GM12873 (cell line): ENCODE measurements around the gene LRRC56.

Experiments
- TF ChIP-seq, protein P1 (sequence below): IDR thresholded peaks from 2 replicates; pipeline ENCODE4 v1.5.1; 2012; ENCODE audit warnings: low read depth, mild to moderate bottlenecking, moderate library complexity, low read length, control low read depth; ENCODE audit not compliant: insufficient read depth; ENCODE audit errors: missing control alignments

LRRC56 gene

DNA sequence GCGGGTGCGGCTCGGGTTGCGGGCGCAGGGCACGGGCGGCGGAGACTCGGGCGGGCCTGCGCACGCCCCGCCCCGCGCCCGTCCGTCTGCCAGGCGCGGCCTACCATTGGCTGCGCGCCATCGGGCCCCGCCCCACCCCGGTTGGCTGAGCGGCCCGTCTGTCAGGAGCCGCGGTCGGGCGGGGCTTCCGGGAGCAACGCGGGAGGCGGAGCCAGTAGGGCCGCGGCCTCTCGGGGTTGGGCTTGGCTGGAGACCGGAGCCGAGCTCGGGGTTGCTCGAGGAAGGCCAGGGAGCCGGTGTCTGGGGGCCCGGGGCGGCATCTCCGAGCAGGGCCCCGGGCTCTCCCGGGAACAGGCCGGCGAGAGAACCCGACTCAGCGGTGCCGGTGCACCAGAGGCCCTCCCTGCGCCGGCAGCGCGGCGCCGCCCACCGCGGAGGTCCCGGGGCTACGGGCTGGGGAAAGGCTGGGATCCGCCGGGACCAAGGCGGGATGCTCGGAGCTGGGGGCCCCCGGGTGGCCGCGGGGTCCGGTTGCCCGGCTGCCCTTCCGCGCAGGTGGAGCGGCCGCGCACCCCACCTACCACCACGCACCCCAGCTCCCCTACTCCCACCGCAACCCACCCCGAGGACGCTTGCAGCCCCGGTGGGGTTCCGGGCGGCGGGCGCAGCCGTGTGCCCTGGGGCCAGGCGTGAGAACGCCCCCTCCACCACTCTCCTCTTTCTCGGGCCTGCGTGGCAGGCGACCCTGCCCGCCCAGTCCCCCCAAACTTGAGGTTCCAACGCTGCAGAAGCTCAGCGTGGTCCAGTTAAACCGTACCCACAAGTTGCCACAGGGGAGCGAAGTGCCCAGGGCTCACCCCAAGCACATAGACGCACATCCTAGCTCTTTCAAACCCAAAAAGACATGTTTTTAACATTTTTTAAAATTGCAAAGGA lies 1.5 kb upstream of the LRRC56 start, which contains the start of gene HRAS:
HRAS (minus strand) TSS at position 58 of the 936 bp plus-strand sequence.
- TF ChIP-seq, protein P1, sequence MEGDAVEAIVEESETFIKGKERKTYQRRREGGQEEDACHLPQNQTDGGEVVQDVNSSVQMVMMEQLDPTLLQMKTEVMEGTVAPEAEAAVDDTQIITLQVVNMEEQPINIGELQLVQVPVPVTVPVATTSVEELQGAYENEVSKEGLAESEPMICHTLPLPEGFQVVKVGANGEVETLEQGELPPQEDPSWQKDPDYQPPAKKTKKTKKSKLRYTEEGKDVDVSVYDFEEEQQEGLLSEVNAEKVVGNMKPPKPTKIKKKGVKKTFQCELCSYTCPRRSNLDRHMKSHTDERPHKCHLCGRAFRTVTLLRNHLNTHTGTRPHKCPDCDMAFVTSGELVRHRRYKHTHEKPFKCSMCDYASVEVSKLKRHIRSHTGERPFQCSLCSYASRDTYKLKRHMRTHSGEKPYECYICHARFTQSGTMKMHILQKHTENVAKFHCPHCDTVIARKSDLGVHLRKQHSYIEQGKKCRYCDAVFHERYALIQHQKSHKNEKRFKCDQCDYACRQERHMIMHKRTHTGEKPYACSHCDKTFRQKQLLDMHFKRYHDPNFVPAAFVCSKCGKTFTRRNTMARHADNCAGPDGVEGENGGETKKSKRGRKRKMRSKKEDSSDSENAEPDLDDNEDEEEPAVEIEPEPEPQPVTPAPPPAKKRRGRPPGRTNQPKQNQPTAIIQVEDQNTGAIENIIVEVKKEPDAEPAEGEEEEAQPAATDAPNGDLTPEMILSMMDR, result no peak

DNA sequence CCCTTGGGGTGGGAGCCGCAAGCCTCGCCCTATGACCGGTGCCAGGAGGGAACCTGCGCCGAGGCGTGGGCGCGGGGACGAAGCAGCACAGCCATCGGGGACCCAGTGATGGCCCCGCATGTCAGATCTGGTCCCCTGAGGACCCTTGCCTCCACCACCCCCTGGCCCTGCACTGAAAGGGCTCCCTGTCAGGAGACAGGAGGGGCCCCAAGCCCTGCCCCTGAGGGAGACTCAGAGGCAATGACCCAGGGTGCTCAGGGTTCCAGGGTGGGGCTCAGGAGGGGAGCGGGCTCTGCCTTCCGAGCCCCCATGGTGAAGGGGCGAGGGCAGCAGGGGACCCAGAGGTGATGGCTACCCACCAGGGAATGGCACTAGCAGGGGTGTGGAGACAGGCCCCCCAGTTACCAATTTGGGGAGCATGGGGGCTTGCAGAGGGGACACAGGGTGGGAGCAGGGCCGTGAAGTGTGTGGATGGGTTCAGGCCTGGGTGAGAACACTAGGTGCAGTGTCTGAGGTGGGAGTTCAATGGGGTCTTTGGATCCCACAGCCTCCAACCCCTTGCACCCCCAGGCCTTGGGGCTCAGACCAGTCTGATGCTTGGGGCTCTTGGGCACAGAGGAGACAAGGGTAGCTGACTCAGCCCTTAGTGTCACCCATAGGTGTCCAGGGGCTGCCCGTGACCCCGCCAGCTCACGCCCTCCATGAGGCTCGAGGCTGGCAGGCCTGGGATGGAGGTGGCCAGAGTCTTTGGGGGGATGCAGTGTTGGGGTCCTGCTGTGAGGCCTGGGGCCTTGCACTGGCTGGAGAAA lies 499 bp downstream of the LRRC56 start:
- TF ChIP-seq, protein P1, result no peak

DNA sequence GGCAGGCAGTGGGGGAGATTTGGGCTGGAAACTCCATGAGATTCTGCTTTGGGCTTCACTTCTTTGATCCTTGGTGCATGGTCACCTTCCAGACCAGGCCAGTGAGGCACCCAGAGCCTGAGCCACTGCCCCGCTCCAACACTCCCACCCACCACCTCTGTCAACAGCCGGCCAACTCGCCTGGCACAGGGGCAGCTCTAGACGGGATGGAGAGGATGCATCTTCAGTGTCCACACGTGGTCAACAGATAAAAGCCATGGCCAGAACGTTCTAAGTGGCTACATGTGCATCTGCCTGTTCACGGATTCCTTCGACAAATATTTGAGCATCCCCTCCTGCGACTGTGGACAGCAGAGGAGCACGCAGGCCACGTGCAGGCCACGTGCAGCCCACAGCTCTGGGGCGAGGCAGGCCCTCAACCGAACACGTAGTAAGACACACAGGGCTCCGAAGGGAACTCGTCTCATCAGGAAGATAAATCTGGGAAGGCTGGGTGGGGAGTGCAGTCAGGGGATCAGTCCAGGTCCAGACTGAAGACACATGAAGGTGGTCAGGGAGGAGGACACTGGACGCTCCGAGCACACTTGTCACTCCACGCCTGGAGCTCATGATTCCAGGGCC lies 1.2 kb downstream of the LRRC56 start:
- TF ChIP-seq, protein P1, result no peak

DNA sequence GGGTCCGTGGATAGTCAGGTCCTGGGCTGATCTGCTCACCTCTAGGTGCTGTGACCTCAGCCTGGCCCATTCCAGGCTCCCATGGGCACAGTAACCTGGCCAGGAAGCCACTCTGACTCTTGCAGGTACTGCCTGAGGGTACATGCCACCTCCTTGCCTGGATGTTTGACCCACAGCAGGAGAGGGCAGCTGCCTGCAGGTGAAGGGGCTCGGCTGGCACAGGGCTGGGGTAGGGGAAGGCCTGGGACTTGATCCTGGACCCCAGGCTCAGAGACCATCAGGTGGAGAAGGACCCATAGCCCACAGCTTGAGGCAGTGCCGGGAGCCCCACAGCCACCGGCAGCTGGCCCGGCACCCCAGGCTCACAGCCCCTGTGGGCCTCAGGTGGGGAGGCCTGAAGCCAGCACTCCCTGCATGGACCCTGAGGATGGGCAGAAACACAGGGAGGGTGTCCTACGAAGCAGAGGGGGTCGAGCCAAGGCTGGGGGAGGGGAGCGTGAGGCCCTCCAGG lies 2.7 kb downstream of the LRRC56 start:
- TF ChIP-seq, protein P1, result no peak

GRCh38 chr11:540583-541432 lies 3.5 kb downstream of the LRRC56 start:
- TF ChIP-seq, protein P1, result no peak

DNA sequence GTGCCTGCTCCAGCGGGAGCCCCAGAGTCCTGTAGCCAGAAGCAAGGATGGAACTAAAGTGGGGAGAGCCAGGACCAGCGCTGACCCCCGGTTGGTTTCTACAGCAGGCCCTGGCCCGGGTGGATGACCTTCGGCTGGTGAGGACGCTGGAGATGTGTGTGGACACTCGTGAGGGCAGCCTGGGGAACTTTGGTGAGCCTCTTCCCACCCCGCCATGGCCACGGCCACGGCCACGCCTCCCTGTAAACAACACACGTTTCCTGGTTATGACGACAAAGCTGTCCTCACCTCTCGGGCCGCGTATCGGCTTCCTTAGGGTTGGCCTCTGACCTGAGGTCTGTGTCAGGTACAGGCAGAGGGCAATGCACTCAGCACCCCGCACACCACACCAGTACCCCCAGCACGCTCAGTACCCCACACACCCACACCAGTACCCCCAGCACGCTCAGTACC lies 4.1 kb downstream of the LRRC56 start:
- TF ChIP-seq, protein P1, result no peak
